ENCODE results near the gene SMIM31.

The SMIM31 gene

DNA sequence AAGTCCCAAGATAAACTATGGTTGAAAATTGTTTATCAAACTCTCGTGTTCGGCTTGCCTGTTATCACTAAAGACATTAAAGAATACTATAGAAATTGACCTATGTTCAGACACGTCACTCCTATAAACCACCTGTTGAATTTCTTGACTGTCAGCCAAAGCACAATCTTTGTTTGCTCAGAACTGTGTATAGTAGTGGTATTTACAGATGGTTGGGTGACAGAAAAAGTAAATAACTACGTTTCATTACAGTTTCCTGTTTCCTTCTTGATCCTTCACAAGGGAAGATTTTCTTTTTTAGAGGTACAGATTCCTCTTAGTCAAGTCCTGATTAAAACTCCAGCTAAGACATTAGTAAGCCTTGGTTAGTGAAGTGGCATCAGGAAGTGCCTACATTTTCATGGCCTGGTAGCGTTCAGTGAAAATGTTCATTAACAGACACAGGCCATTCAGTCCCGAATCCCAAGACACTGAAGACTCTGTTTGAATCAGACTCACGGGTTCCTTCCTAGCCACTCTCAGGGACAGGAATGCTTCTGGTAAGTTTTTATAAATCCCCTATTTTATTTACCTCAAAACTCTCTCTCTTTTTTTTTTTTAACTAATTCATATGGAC is at the start of gene SMIM31:
SMIM31 (plus strand) TSS at position 259 of the 616 bp plus-strand sequence. CDS start 16,313 bp downstream, outside the sequence.
- H3K27me3 Mint-ChIP-seq (ENCODE audit: low read depth), result no peaks in the 10 kb centered on the region
- peaks cover 4% of the 10 kb centered on the region for H3K9me3 Mint-ChIP-seq
- H3K4me3 Mint-ChIP-seq, result no peak within 1 kb of the TSS
- no peak for DNase-seq (ENCODE audit: low spot score)
- no peaks in the 10 kb centered on the region for H3K4me1 Mint-ChIP-seq (ENCODE audit: low read depth)
- H3K36me3 Mint-ChIP-seq (ENCODE audit: low read depth), result no peaks in the 10 kb centered on the region
- no peak within 1 kb of the TSS for H3K27ac Mint-ChIP-seq

GRCh38 chr4:164706675-164707074 is 47.3 kb upstream of the SMIM31 start:
- no peak overlapping the region for H3K4me3 Mint-ChIP-seq
- H3K27me3 Mint-ChIP-seq (ENCODE audit: low read depth), result no peaks in the 10 kb centered on the region
- H3K27ac Mint-ChIP-seq, result no peak overlapping the region
- H3K4me1 Mint-ChIP-seq (ENCODE audit: low read depth), result no peaks in the 10 kb centered on the region
- DNase-seq (ENCODE audit: low spot score), result no peak
- H3K36me3 Mint-ChIP-seq (ENCODE audit: low read depth), result no peaks in the 10 kb centered on the region
- H3K9me3 Mint-ChIP-seq, result no peaks in the 10 kb centered on the region

- H3K27ac Mint-ChIP-seq, result no peak overlapping the region
- H3K4me3 Mint-ChIP-seq, result no peak overlapping the region
- no peaks in the 10 kb centered on the region for H3K4me1 Mint-ChIP-seq (ENCODE audit: low read depth)
- DNase-seq (ENCODE audit: low spot score), result no peak
- no peaks in the 10 kb centered on the region for H3K9me3 Mint-ChIP-seq
- no peaks in the 10 kb centered on the region for H3K27me3 Mint-ChIP-seq (ENCODE audit: low read depth)
- H3K36me3 Mint-ChIP-seq (ENCODE audit: low read depth), result no peaks in the 10 kb centered on the region
These were observed 37.0 kb upstream of the SMIM31 start for GRCh38 chr4:164716901-164717300.

GRCh38 chr4:164718827-164719226 is 35.1 kb upstream of the SMIM31 start:
- Mint-ChIP-seq H3K9me3 (no peaks in the 10 kb centered on the region), H3K4me3 (no peak overlapping the region), H3K4me1 (ENCODE audit: low read depth) (no peaks in the 10 kb centered on the region), H3K27me3 (ENCODE audit: low read depth) (peaks cover 6% of the 10 kb centered on the region), H3K27ac (no peak overlapping the region), H3K36me3 (ENCODE audit: low read depth) (no peaks in the 10 kb centered on the region)
- no peak for DNase-seq (ENCODE audit: low spot score)

GRCh38 chr4:164725066-164725465 is 28.9 kb upstream of the SMIM31 start:
- Mint-ChIP-seq H3K9me3 (no peaks in the 10 kb centered on the region), H3K36me3 (ENCODE audit: low read depth) (no peaks in the 10 kb centered on the region), H3K27ac (no peak overlapping the region), H3K4me1 (ENCODE audit: low read depth) (peaks cover 7% of the 10 kb centered on the region), H3K27me3 (ENCODE audit: low read depth) (peaks cover 15% of the 10 kb centered on the region), H3K4me3 (no peak overlapping the region)
- no peak for DNase-seq (ENCODE audit: low spot score)

DNA sequence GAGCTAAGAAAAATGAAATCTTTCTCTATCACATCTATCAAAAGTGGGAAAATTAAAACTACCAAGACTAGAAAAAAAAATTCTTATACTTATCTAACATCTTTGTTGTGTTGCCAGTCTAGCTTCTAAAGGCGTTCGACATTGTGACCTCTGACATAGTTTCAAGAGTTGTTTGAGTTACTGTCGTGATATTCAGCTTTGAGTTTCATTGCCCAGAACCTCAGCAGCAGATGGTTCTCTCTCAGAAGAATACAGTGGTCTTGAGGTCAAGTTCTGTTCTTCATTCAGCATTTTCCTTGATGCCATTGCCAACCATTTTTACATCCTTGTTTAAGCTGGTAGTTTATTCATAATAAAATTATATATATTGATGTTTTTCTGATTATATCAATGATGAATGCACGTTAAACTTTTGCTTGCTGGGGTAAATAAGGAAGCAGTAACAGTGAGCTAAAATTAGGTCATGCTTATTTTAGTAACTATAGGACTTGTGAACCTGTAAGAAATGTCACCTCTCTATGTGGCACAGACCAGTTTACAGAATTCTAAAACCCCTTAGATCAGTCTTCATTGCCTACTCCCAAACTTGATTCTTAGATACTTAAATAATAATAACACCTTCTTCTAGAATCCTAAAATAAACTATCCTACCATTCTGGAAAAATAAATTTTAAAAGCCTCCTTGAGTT is 23.1 kb upstream of the SMIM31 start:
- H3K36me3 Mint-ChIP-seq (ENCODE audit: low read depth), result no peaks in the 10 kb centered on the region
- no peak overlapping the region for H3K4me3 Mint-ChIP-seq
- DNase-seq (ENCODE audit: low spot score), result no peak

GRCh38 chr4:164731827-164732474 is 22.0 kb upstream of the SMIM31 start:
- no peaks in the 10 kb centered on the region for H3K9me3 Mint-ChIP-seq
- no peaks in the 10 kb centered on the region for H3K4me1 Mint-ChIP-seq (ENCODE audit: low read depth)
- no peak overlapping the region for H3K27ac Mint-ChIP-seq
- H3K36me3 Mint-ChIP-seq (ENCODE audit: low read depth), result no peaks in the 10 kb centered on the region
- H3K27me3 Mint-ChIP-seq (ENCODE audit: low read depth), result peaks cover 12% of the 10 kb centered on the region
- H3K4me3 Mint-ChIP-seq, result no peak overlapping the region
- DNase-seq (ENCODE audit: low spot score), result peak; percentile 6

More for the DNA sequence above, 23.1 kb upstream of the SMIM31 start:
- Mint-ChIP-seq H3K4me1 (ENCODE audit: low read depth) (no peaks in the 10 kb centered on the region), H3K27ac (no peak overlapping the region), H3K9me3 (no peaks in the 10 kb centered on the region), H3K27me3 (ENCODE audit: low read depth) (peaks cover 12% of the 10 kb centered on the region)

- no peak overlapping the region for H3K27ac Mint-ChIP-seq
- no peak overlapping the region for H3K4me3 Mint-ChIP-seq
- H3K4me1 Mint-ChIP-seq (ENCODE audit: low read depth), result no peaks in the 10 kb centered on the region
- no peak for DNase-seq (ENCODE audit: low spot score)
- H3K27me3 Mint-ChIP-seq (ENCODE audit: low read depth), result peaks cover 6% of the 10 kb centered on the region
- H3K36me3 Mint-ChIP-seq (ENCODE audit: low read depth), result no peaks in the 10 kb centered on the region
- no peaks in the 10 kb centered on the region for H3K9me3 Mint-ChIP-seq
These were observed 19.4 kb upstream of the SMIM31 start for GRCh38 chr4:164734484-164734883.

DNA sequence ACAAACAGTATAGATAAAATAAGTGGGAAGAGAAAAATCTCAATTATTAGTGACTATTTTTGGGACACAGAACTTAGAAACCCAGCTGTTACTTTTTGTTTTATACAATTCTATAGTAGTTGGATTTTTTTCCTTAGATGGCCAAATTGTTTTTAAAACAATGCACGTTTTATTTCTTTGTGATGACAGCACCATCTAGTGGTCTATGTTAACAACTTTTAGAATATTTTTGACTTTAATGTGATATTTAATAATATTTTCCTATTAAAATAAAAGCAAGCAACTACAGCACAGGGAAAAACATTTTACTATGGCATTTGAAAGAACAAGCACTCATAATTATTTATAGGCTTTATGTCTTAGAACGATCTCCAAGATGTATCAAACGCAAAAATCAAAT is 5.6 kb upstream of the SMIM31 start:
- Mint-ChIP-seq H3K4me1 (ENCODE audit: low read depth) (no peaks in the 10 kb centered on the region), H3K9me3 (peaks cover 4% of the 10 kb centered on the region), H3K36me3 (ENCODE audit: low read depth) (no peaks in the 10 kb centered on the region), H3K4me3 (no peak overlapping the region), H3K27me3 (ENCODE audit: low read depth) (no peaks in the 10 kb centered on the region), H3K27ac (no peak overlapping the region)
- DNase-seq (ENCODE audit: low spot score), result no peak

DNA sequence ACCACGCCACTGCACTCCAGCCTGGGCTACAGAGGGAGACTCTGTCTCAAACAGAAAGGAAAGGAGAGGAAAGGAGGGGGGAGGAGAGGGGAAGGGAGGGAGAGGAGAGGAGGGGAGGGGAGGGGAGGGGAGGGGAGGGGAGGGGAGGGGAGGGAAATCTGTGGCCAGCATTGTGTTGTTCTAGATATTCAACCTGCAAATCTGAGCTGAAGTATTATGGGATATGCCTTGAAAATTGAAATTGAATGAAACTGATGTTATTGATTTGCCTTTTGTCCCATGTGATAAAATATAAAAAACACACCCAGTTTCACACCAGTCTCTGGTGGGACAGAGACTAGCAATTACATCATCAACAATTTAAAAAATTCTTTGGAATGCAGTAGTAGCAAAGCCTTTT is 1.5 kb downstream of the SMIM31 start:
- no peaks in the 10 kb centered on the region for H3K27me3 Mint-ChIP-seq (ENCODE audit: low read depth)
- no peak overlapping the region for H3K4me3 Mint-ChIP-seq
- H3K4me1 Mint-ChIP-seq (ENCODE audit: low read depth), result no peaks in the 10 kb centered on the region

GRCh38 chr4:164756686-164757085 is 2.8 kb downstream of the SMIM31 start:
- Mint-ChIP-seq H3K27ac (no peak overlapping the region), H3K9me3 (peaks cover 4% of the 10 kb centered on the region)

More for the DNA sequence above, 1.5 kb downstream of the SMIM31 start:
- peaks cover 4% of the 10 kb centered on the region for H3K9me3 Mint-ChIP-seq
- no peaks in the 10 kb centered on the region for H3K36me3 Mint-ChIP-seq (ENCODE audit: low read depth)
- H3K27ac Mint-ChIP-seq, result no peak overlapping the region
- no peak for DNase-seq (ENCODE audit: low spot score)

GRCh38 chr4:164761241-164761640 is 7.3 kb downstream of the SMIM31 start:
- H3K9me3 Mint-ChIP-seq, result no peaks in the 10 kb centered on the region
- peaks cover 2% of the 10 kb centered on the region for H3K27me3 Mint-ChIP-seq (ENCODE audit: low read depth)
- no peaks in the 10 kb centered on the region for H3K4me1 Mint-ChIP-seq (ENCODE audit: low read depth)
- no peak overlapping the region for H3K27ac Mint-ChIP-seq
- H3K4me3 Mint-ChIP-seq, result no peak overlapping the region
- no peak for DNase-seq (ENCODE audit: low spot score)
- no peaks in the 10 kb centered on the region for H3K36me3 Mint-ChIP-seq (ENCODE audit: low read depth)

More at GRCh38 chr4:164756686-164757085, 2.8 kb downstream of the SMIM31 start:
- DNase-seq (ENCODE audit: low spot score), result no peak
- Mint-ChIP-seq H3K36me3 (ENCODE audit: low read depth) (no peaks in the 10 kb centered on the region), H3K4me1 (ENCODE audit: low read depth) (no peaks in the 10 kb centered on the region), H3K4me3 (no peak overlapping the region), H3K27me3 (ENCODE audit: low read depth) (no peaks in the 10 kb centered on the region)

DNA sequence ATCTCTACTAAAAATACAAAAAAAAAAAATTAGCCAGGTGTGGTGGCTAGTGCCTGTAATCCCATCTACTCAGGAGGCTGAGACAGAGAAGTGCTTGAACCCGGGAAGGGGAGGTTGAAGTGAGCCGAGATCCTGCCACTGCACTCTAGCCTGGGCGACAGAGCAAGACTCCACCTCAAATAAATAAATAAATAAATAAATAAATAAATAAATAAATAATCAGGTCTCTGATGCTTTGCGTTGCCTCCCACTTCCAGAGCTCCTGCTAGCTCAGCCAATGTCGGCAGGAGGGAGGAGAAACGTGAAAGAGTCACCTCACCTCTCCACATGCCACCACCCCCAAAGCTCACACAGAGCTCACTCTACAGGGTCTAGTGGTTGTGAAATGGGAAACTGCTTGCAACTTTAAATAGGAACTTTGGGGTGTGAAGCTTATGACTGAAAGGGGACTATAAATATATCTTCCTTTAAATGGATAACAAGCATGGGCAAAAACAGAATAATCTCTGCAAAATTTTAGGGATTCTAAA is 7.9 kb downstream of the SMIM31 start:
- no peaks in the 10 kb centered on the region for H3K36me3 Mint-ChIP-seq (ENCODE audit: low read depth)
- H3K27ac Mint-ChIP-seq, result no peak overlapping the region
- DNase-seq (ENCODE audit: low spot score), result no peak
- H3K27me3 Mint-ChIP-seq (ENCODE audit: low read depth), result peaks cover 2% of the 10 kb centered on the region
- H3K9me3 Mint-ChIP-seq, result no peaks in the 10 kb centered on the region
- no peak overlapping the region for H3K4me3 Mint-ChIP-seq
- no peaks in the 10 kb centered on the region for H3K4me1 Mint-ChIP-seq (ENCODE audit: low read depth)

DNA sequence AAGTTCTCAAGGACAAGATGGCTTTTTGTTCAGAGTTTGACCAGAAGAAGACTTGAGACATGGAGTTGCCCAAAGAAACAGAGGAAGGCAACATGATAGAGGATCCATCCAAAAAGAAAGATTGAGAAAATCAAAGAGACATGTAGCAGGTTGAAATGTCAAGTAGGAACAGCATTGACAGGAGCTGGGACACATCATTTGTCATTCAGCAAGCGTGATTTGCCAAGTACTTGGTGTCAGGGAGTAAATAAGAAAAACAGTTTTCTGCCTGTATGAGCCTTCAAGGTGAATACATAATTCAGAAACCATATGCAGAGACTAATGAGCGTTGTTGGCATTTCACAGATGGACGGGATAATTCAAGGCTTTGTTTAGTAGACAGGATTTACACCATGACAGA is 11.2 kb downstream of the SMIM31 start:
- Mint-ChIP-seq H3K27me3 (ENCODE audit: low read depth) (peaks cover 2% of the 10 kb centered on the region), H3K9me3 (no peaks in the 10 kb centered on the region), H3K4me3 (no peak overlapping the region), H3K27ac (no peak overlapping the region), H3K36me3 (ENCODE audit: low read depth) (no peaks in the 10 kb centered on the region), H3K4me1 (ENCODE audit: low read depth) (no peaks in the 10 kb centered on the region)
- DNase-seq (ENCODE audit: low spot score), result no peak
